Thoracic aorta (tissue), 2 donors: Measurements from ENCODE around the gene FAM83D. TPM values are rescaled to one million over a fixed set of nuclear protein-coding genes. Genes with fewer than 3 reads are reported as not detected.
A peak's percentile ranks its signal among the peaks of the same experiment; 100 is the strongest.

Experiments used
- ATAC-seq: fragments of 150-250 bp; one replicate; pipeline ENCODE4 v1.8.0; 2017; ENCODE audit warnings: low read depth; ENCODE audit not compliant: insufficient number of reproducible peaks, low FRiP score
- DNase-seq: peaks from one replicate; pipeline ENCODE4 v3.0.0-alpha.2; 2020; ENCODE audit warnings: low spot score
- H3K27ac ChIP-seq, 2 donors: fragments of 200-600 bp; sonication (generic); 1 replicate in 1 of 2; 2 replicates in 1 of 2; pipeline ENCODE4 v1.5.1; 2016; ENCODE audit warnings: mild to moderate bottlenecking in 2 of 2, moderate library complexity in 2 of 2
- H3K27me3 ChIP-seq: fragments of 200-600 bp; sonication (generic); replicated peaks from 2 replicates; pipeline ENCODE4 v1.6.0; 2016; ENCODE audit warnings: mild to moderate bottlenecking; ENCODE audit not compliant: insufficient read depth
- H3K36me3 ChIP-seq: fragments of 200-600 bp; sonication (generic); one replicate; pipeline ENCODE4 v1.5.1; 2016
- H3K4me1 ChIP-seq, 2 donors: fragments of 200-600 bp; sonication (generic); 1 replicate in 1 of 2; 2 replicates in 1 of 2; pipeline versions ENCODE4 v1.5.1 to v1.6.0; 2016; ENCODE audit warnings: low read depth in 2 of 2, mild to moderate bottlenecking in 1 of 2; ENCODE audit not compliant: control insufficient read depth in 1 of 2
- H3K4me3 ChIP-seq: fragments of 200-600 bp; sonication (generic); 2 replicates; pipeline ENCODE4 v1.5.1; 2016; ENCODE audit warnings: mild to moderate bottlenecking
- H3K9me3 ChIP-seq: fragments of 200-600 bp; sonication (generic); 2 replicates; pipeline ENCODE4 v1.5.1; 2016
- total RNA-seq, 2 donors: library from RNA; depleted of rRNA; stranded (reverse); fragments of >200 nt; gene quantifications; one replicate each; pipeline versions ENCODE4 v1.1.0 to v1.2.3, GENCODE V29; 2016
- TF ChIP-seq, protein P1 (sequence below): fragments of 200-600 bp; sonication (generic); IDR thresholded peaks from one replicate; pipeline ENCODE4 v1.5.1; 2019; ENCODE audit warnings: antibody characterized with exemption

Gene FAM83D
- total RNA-seq, result 1 to 10 TPM; 5.7 to 6.6 TPM

- peak; percentile 75 for ATAC-seq
- H3K27ac ChIP-seq, result no peak within 1 kb of the TSS
- peak within 1 kb of the TSS; percentile 90 for H3K4me3 ChIP-seq
- H3K36me3 ChIP-seq, result no peaks in the 10 kb centered on the region
- no peaks in the 10 kb centered on the region for H3K9me3 ChIP-seq
- peak; percentile 74 for DNase-seq
- H3K27me3 ChIP-seq, result no peaks in the 10 kb centered on the region
- H3K4me1 ChIP-seq, result peaks cover 7 to 8% of the 10 kb centered on the region in 2 donors
- TF ChIP-seq, protein P1, sequence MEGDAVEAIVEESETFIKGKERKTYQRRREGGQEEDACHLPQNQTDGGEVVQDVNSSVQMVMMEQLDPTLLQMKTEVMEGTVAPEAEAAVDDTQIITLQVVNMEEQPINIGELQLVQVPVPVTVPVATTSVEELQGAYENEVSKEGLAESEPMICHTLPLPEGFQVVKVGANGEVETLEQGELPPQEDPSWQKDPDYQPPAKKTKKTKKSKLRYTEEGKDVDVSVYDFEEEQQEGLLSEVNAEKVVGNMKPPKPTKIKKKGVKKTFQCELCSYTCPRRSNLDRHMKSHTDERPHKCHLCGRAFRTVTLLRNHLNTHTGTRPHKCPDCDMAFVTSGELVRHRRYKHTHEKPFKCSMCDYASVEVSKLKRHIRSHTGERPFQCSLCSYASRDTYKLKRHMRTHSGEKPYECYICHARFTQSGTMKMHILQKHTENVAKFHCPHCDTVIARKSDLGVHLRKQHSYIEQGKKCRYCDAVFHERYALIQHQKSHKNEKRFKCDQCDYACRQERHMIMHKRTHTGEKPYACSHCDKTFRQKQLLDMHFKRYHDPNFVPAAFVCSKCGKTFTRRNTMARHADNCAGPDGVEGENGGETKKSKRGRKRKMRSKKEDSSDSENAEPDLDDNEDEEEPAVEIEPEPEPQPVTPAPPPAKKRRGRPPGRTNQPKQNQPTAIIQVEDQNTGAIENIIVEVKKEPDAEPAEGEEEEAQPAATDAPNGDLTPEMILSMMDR, result no peak
Measured at GRCh38 chr20:38926142-38926933, at the start of gene FAM83D. FAM83D (plus strand) TSS chr20:38926417; CDS start chr20:38926443, 26 bp downstream.

DNA sequence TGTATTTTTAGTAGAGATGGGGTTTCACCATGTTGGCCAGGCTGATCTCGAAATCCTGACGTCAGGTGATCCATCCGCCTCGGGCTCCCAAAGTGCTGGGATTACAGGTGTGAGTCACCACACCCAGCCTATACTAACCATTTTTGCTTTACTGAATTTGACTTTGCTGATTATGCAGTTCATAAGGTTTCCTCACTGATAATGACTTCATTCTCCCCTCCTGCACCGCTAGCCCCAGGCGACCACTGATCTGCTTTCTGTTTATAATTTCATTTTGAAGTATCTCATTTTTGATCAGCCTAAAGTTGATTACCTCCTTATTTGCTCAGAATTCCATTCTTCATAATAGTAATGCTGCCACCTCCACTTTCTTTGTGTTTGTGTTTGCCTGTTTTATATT lies 48.7 kb upstream of the FAM83D start:
- DNase-seq, result no peak
- TF ChIP-seq, protein P1, result no peak
- no peak overlapping the region for H3K27ac ChIP-seq
- no peaks in the 10 kb centered on the region for H3K27me3 ChIP-seq
- no peak for ATAC-seq
- no peak overlapping the region for H3K4me3 ChIP-seq
- H3K4me1 ChIP-seq, result no peaks in the 10 kb centered on the region
- H3K9me3 ChIP-seq, result no peaks in the 10 kb centered on the region
- H3K36me3 ChIP-seq, result no peaks in the 10 kb centered on the region

GRCh38 chr20:38878866-38879265 lies 47.4 kb upstream of the FAM83D start:
- Histone ChIP-seq H3K4me3 (no peak overlapping the region), H3K4me1 (no peaks in the 10 kb centered on the region), H3K27me3 (no peaks in the 10 kb centered on the region), H3K27ac (no peak overlapping the region), H3K36me3 (no peaks in the 10 kb centered on the region), H3K9me3 (no peaks in the 10 kb centered on the region)
- TF ChIP-seq, protein P1, result no peak
- no peak for ATAC-seq
- DNase-seq, result no peak

GRCh38 chr20:38880952-38881735 lies 45.1 kb upstream of the FAM83D start:
- Histone ChIP-seq H3K27ac (no peak overlapping the region), H3K4me1 (no peaks in the 10 kb centered on the region), H3K36me3 (no peaks in the 10 kb centered on the region), H3K4me3 (no peak overlapping the region), H3K27me3 (no peaks in the 10 kb centered on the region), H3K9me3 (no peaks in the 10 kb centered on the region)
- TF ChIP-seq, protein P1, result no peak
- DNase-seq (no peak), ATAC-seq (no peak)

- Histone ChIP-seq H3K4me1 (no peaks in the 10 kb centered on the region), H3K9me3 (no peaks in the 10 kb centered on the region), H3K27me3 (no peaks in the 10 kb centered on the region), H3K27ac (no peak overlapping the region), H3K36me3 (no peaks in the 10 kb centered on the region), H3K4me3 (no peak overlapping the region)
- DNase-seq (no peak), ATAC-seq (no peak)
- TF ChIP-seq, protein P1, result no peak
Measured at GRCh38 chr20:38881806-38882440, 44.3 kb upstream of the FAM83D start.
